Measurements from ENCODE around the gene POU2AF2. TPM values are rescaled to one million over a fixed set of nuclear protein-coding genes. Genes with fewer than 3 reads are reported as not detected.
A peak's percentile ranks its signal among the peaks of the same experiment; 100 is the strongest.

The POU2AF2 gene
- total and polyA plus RNA-seq, 4 donors: 0.26 to 0.29 TPM; not detected in 2

GRCh38 chr11:111322534-111322933 lies 77.0 kb downstream of the POU2AF2 start:
- no peak for DNase-seq
- TF ChIP-seq CTCF (IDR thresholded peaks at IDR 0.05; ENCODE audit: control extremely low read depth, extremely low read depth): no peak
- no peaks in the 10 kb centered on the region for H3K9me3 ChIP-seq (ENCODE audit: control insufficient read depth in 4 of 4, insufficient read depth in 3 of 4, low read length in 3 of 4)
- no peak overlapping the region for H3K4me3 ChIP-seq
- no peak for ATAC-seq (ENCODE audit: insufficient read depth, low FRiP score)
- 70 to 80% methylated on average over 2 of the region's 2 CpGs for WGBS, 2 donors
- H3K9ac ChIP-seq (ENCODE audit: insufficient read depth in 1 of 2, low read length in 2 of 2): no peak overlapping the region
- H3K4me1 ChIP-seq (ENCODE audit: control insufficient read depth in 5 of 5, insufficient read depth in 5 of 5, low read length in 5 of 5): peaks cover 0 to 4% (median 0%) of the 10 kb centered on the region in 5 donors
- no peaks in the 10 kb centered on the region for H3K36me3 ChIP-seq (ENCODE audit: control insufficient read depth in 4 of 4, insufficient read depth in 4 of 4, low read length in 4 of 4)
- no peak overlapping the region for H3K27ac ChIP-seq (ENCODE audit: low read depth in 1 of 2, low read length in 1 of 2)
- no peaks in the 10 kb centered on the region for H3K27me3 ChIP-seq (ENCODE audit: control insufficient read depth in 3 of 3, insufficient read depth in 3 of 3, low read length in 2 of 3)

DNA sequence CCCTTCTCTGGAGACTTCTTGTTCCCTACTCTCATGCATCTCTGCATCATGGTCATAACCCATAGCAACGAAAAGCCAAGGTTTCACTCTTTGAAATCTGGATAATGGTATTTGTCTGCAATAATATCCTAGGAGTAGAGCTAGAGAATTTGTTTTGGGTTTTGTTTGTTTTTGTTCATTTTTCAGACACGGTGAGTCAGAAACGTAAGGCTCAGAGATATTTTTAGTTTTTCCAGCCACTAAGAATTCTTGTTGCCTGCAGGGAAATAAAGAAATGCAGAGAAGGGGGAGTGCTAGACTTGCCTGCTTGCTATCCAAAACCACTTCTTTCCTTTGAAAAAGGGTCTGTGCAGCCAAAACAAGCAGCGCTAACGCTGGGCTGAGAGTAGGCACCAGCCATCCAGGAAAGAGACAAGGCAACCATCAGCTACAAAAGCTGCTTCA lies 78.8 kb downstream of the POU2AF2 start:
- 57 to 74% methylated on average over 5 of the region's 5 CpGs for WGBS, 2 donors
- Histone ChIP-seq H3K27me3 (ENCODE audit: control insufficient read depth in 3 of 3, insufficient read depth in 3 of 3, low read length in 2 of 3) (no peaks in the 10 kb centered on the region), H3K9ac (ENCODE audit: insufficient read depth in 1 of 2, low read length in 2 of 2) (no peak overlapping the region), H3K4me1 (ENCODE audit: control insufficient read depth in 5 of 5, insufficient read depth in 5 of 5, low read length in 5 of 5) (peaks cover 0 to 4% (median 0%) of the 10 kb centered on the region in 5 donors), H3K36me3 (ENCODE audit: control insufficient read depth in 4 of 4, insufficient read depth in 4 of 4, low read length in 4 of 4) (no peaks in the 10 kb centered on the region), H3K27ac (ENCODE audit: low read depth in 1 of 2, low read length in 1 of 2) (no peak overlapping the region), H3K4me3 (no peak overlapping the region), H3K9me3 (ENCODE audit: control insufficient read depth in 4 of 4, insufficient read depth in 3 of 4, low read length in 3 of 4) (no peaks in the 10 kb centered on the region)
- no peak for TF ChIP-seq CTCF (IDR thresholded peaks at IDR 0.05; ENCODE audit: control extremely low read depth, extremely low read depth)
- DNase-seq (no peak), ATAC-seq (ENCODE audit: insufficient read depth, low FRiP score) (no peak)

DNA sequence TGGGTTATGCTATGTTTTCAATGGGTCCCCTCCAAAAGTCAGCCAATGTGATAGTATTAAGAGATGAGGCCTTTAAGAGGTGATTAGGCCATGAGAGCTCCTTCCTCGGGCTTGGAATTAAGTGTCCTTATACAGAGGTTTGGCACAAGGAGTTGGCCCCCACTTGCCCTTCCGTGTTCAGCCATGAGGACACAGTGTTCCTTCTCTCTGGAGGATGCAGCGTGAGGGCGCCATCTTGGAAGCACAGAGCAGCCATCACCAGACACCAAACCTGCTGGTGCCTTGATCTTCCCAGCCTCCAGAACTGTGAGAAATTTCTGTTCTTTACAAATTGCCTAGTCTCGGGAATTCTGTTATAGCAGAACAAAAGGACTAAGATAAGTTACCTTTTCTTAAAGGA lies 79.7 kb downstream of the POU2AF2 start:
- H3K9ac ChIP-seq (ENCODE audit: insufficient read depth in 1 of 2, low read length in 2 of 2): no peak overlapping the region
- WGBS, 2 donors: 83 to 92% methylated on average over 5 of the region's 5 CpGs
- H3K4me1 ChIP-seq (ENCODE audit: control insufficient read depth in 5 of 5, insufficient read depth in 5 of 5, low read length in 5 of 5): peaks cover 0 to 4% (median 0%) of the 10 kb centered on the region in 5 donors
- TF ChIP-seq CTCF (IDR thresholded peaks at IDR 0.05; ENCODE audit: control extremely low read depth, extremely low read depth): no peak
- no peaks in the 10 kb centered on the region for H3K27me3 ChIP-seq (ENCODE audit: control insufficient read depth in 3 of 3, insufficient read depth in 3 of 3, low read length in 2 of 3)
- H3K9me3 ChIP-seq (ENCODE audit: control insufficient read depth in 4 of 4, insufficient read depth in 3 of 4, low read length in 3 of 4): no peaks in the 10 kb centered on the region
- ATAC-seq (ENCODE audit: insufficient read depth, low FRiP score): no peak
- no peak overlapping the region for H3K27ac ChIP-seq (ENCODE audit: low read depth in 1 of 2, low read length in 1 of 2)
- no peak for DNase-seq
- no peaks in the 10 kb centered on the region for H3K36me3 ChIP-seq (ENCODE audit: control insufficient read depth in 4 of 4, insufficient read depth in 4 of 4, low read length in 4 of 4)
- no peak overlapping the region for H3K4me3 ChIP-seq

DNA sequence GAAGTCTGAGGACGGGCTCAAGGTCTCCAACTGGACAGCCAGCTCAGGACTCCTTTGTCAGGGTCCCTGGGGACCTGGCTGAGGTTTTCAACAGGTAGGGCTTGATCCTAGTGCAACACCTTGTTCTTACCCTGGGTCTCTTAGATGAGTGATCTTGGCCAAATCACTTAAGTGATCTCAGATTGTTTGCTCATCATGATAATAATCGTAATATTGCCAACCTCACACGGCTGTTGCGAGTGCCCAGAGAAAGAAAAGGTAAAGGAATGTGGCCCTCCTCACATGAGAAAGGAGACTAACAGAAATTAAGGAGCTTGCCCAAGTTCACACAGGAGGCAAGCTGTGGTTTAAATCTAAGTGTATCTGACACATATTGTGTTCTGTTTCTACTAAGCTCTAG lies 81.3 kb downstream of the POU2AF2 start:
- Histone ChIP-seq H3K9me3 (ENCODE audit: control insufficient read depth in 4 of 4, insufficient read depth in 3 of 4, low read length in 3 of 4) (no peaks in the 10 kb centered on the region), H3K36me3 (ENCODE audit: control insufficient read depth in 4 of 4, insufficient read depth in 4 of 4, low read length in 4 of 4) (no peaks in the 10 kb centered on the region), H3K4me3 (no peak overlapping the region), H3K4me1 (ENCODE audit: control insufficient read depth in 5 of 5, insufficient read depth in 5 of 5, low read length in 5 of 5) (peaks cover 0 to 6% (median 0%) of the 10 kb centered on the region in 5 donors), H3K27me3 (ENCODE audit: control insufficient read depth in 3 of 3, insufficient read depth in 3 of 3, low read length in 2 of 3) (no peaks in the 10 kb centered on the region), H3K9ac (ENCODE audit: insufficient read depth in 1 of 2, low read length in 2 of 2) (no peak overlapping the region), H3K27ac (ENCODE audit: low read depth in 1 of 2, low read length in 1 of 2) (peak overlapping the region in 1 of 2 donors; percentile 53)
- TF ChIP-seq CTCF (IDR thresholded peaks at IDR 0.05; ENCODE audit: control extremely low read depth, extremely low read depth): no peak
- DNase-seq: no peak
- 63 to 91% methylated on average over 4 of the region's 4 CpGs for WGBS, 2 donors
- ATAC-seq (ENCODE audit: insufficient read depth, low FRiP score): no peak

Measured in lung (tissue), 12 donors.